Measurements from ENCODE around the gene TLNRD1.

TLNRD1 gene

GRCh38 chr15:80978685-80979329, 21.9 kb upstream of the TLNRD1 start:
- no peak for DNase-seq

- no peak for DNase-seq
Observed at GRCh38 chr15:80979538-80980200, 21.1 kb upstream of the TLNRD1 start.

- no peak for DNase-seq
Observed at GRCh38 chr15:80982205-80982604, 18.5 kb upstream of the TLNRD1 start.

- DNase-seq, result no peak
Observed at GRCh38 chr15:80982839-80983238, 17.9 kb upstream of the TLNRD1 start.

- peak; percentile 67 for DNase-seq
Observed at GRCh38 chr15:80984856-80985255, 15.9 kb upstream of the TLNRD1 start.

GRCh38 chr15:80985981-80986380, 14.7 kb upstream of the TLNRD1 start:
- no peak for DNase-seq

GRCh38 chr15:80986487-80986886, 14.2 kb upstream of the TLNRD1 start:
- DNase-seq, result no peak

- DNase-seq, result no peak
Observed at GRCh38 chr15:80988148-80988796, 12.5 kb upstream of the TLNRD1 start.

GRCh38 chr15:80989081-80989517, 11.6 kb upstream of the TLNRD1 start:
- peak; percentile 29 for DNase-seq

- DNase-seq, result peak; percentile 79
Observed at GRCh38 chr15:80989518-80990478, 10.9 kb upstream of the TLNRD1 start, which contains the start of gene MESD. MESD (minus strand) TSS chr15:80989819; CDS start chr15:80989791, 28 bp downstream.

- DNase-seq, result no peak
Observed at GRCh38 chr15:80990955-80991354, 9.8 kb upstream of the TLNRD1 start.

GRCh38 chr15:80991421-80991820, 9.3 kb upstream of the TLNRD1 start:
- peak; percentile 34 for DNase-seq

GRCh38 chr15:80992006-80992405, 8.7 kb upstream of the TLNRD1 start:
- no peak for DNase-seq

- DNase-seq, result no peak
Observed at GRCh38 chr15:80992441-80992840, 8.3 kb upstream of the TLNRD1 start.

- DNase-seq, result peak; percentile 8
Observed at GRCh38 chr15:80996247-80996646, 4.5 kb upstream of the TLNRD1 start.

- no peak for DNase-seq
Observed at GRCh38 chr15:80997692-80998091, 3.0 kb upstream of the TLNRD1 start.

GRCh38 chr15:80998251-80998650, 2.5 kb upstream of the TLNRD1 start:
- no peak for DNase-seq

- DNase-seq, result peak; percentile 42
Observed at GRCh38 chr15:80999623-81000036, 1.1 kb upstream of the TLNRD1 start.

- no peak for DNase-seq
Observed at GRCh38 chr15:81000144-81000623, 539 bp upstream of the TLNRD1 start.

- DNase-seq, result no peak
Observed at GRCh38 chr15:81001152-81002008, 657 bp downstream of the TLNRD1 start.

- no peak for DNase-seq
Observed at GRCh38 chr15:81002009-81002330, 1.2 kb downstream of the TLNRD1 start.

Measured in GF-D8 (cell line).